ENCODE measurements around the gene VILL.

VILL gene

GRCh38 chr3:38007754-38008090 is 17.1 kb downstream of the VILL start:
- Histone ChIP-seq H3K36me3 (ENCODE audit: control insufficient read depth in 1 of 2, insufficient read depth in 2 of 2, low read depth in 1 of 2, low read length in 2 of 2) (peaks cover 54 to 58% of the 10 kb centered on the region in 2 experiments), H2BK15ac (ENCODE audit: low read depth, poor library complexity, severe bottlenecking) (no peak overlapping the region), H3K4me1 (ENCODE audit: control insufficient read depth, insufficient read depth, low read depth, low read length) (peaks cover 2% of the 10 kb centered on the region), H4K91ac (ENCODE audit: low read length) (no peak overlapping the region), H3K14ac (ENCODE audit: low read length in 2 of 2) (peak overlapping the region in 1 of 2 experiments; percentile 22), H3K4me3 (ENCODE audit: insufficient read depth in 1 of 2, low read depth in 1 of 2, low read length in 2 of 2) (no peak overlapping the region), H2AFZ (ENCODE audit: low read depth, low read length) (no peak overlapping the region), H2BK5ac (ENCODE audit: low read depth, low read length, poor library complexity, severe bottlenecking) (no peak overlapping the region), H3K27ac (ENCODE audit: low read length, poor library complexity, severe bottlenecking) (no peak overlapping the region), H3K27me3 (ENCODE audit: control insufficient read depth in 1 of 2, insufficient read depth in 1 of 2, low read length in 2 of 2) (no peaks in the 10 kb centered on the region), H3K79me1 (replicated peaks; ENCODE audit: low read length, poor library complexity, severe bottlenecking) (no peaks in the 10 kb centered on the region), H3K4ac (ENCODE audit: low read depth in 1 of 2, low read length in 2 of 2) (no peak overlapping the region), H4K8ac (ENCODE audit: low read length) (no peak overlapping the region), H3K18ac (ENCODE audit: low read depth in 1 of 2, low read length in 2 of 2) (no peak overlapping the region), H3K23ac (ENCODE audit: low read length in 2 of 2) (no peak overlapping the region), H2AK5ac (ENCODE audit: low read length, severe bottlenecking) (no peak overlapping the region), H2BK120ac (ENCODE audit: low read depth, low read length) (no peak overlapping the region), H2BK12ac (ENCODE audit: low read length in 2 of 2) (no peak overlapping the region), H3K9ac (ENCODE audit: low read length) (no peak overlapping the region), H3K9me3 (ENCODE audit: control insufficient read depth, low read length) (no peaks in the 10 kb centered on the region), H3K4me2 (ENCODE audit: low read length, poor library complexity, severe bottlenecking) (no peak overlapping the region)
- DNase-seq: no peak
- 100% methylated on average over 2 of the region's 7 CpGs for WGBS

- Histone ChIP-seq H4K91ac (ENCODE audit: low read length) (no peak overlapping the region), H3K9ac (ENCODE audit: low read length) (no peak overlapping the region), H2AK5ac (ENCODE audit: low read length, severe bottlenecking) (no peak overlapping the region), H3K18ac (ENCODE audit: low read depth in 1 of 2, low read length in 2 of 2) (no peak overlapping the region), H3K4ac (ENCODE audit: low read depth in 1 of 2, low read length in 2 of 2) (no peak overlapping the region), H3K4me1 (ENCODE audit: control insufficient read depth, insufficient read depth, low read depth, low read length) (peaks cover 2% of the 10 kb centered on the region), H4K8ac (ENCODE audit: low read length) (no peak overlapping the region), H2BK120ac (ENCODE audit: low read depth, low read length) (no peak overlapping the region), H3K14ac (ENCODE audit: low read length in 2 of 2) (no peak overlapping the region), H3K9me3 (ENCODE audit: control insufficient read depth, low read length) (no peaks in the 10 kb centered on the region), H2AFZ (ENCODE audit: low read depth, low read length) (no peak overlapping the region), H3K79me1 (replicated peaks; ENCODE audit: low read length, poor library complexity, severe bottlenecking) (no peaks in the 10 kb centered on the region), H3K36me3 (ENCODE audit: control insufficient read depth in 1 of 2, insufficient read depth in 2 of 2, low read depth in 1 of 2, low read length in 2 of 2) (peaks cover 54 to 56% of the 10 kb centered on the region in 2 experiments), H3K4me2 (ENCODE audit: low read length, poor library complexity, severe bottlenecking) (no peak overlapping the region), H2BK5ac (ENCODE audit: low read depth, low read length, poor library complexity, severe bottlenecking) (no peak overlapping the region), H3K4me3 (ENCODE audit: insufficient read depth in 1 of 2, low read depth in 1 of 2, low read length in 2 of 2) (no peak overlapping the region), H2BK15ac (ENCODE audit: low read depth, poor library complexity, severe bottlenecking) (no peak overlapping the region), H3K27ac (ENCODE audit: low read length, poor library complexity, severe bottlenecking) (no peak overlapping the region), H3K23ac (ENCODE audit: low read length in 2 of 2) (no peak overlapping the region), H2BK12ac (ENCODE audit: low read length in 2 of 2) (no peak overlapping the region), H3K27me3 (ENCODE audit: control insufficient read depth in 1 of 2, insufficient read depth in 1 of 2, low read length in 2 of 2) (no peaks in the 10 kb centered on the region)
- whole genome bisulfite sequencing: 96% methylated on average over 19 of the region's 19 CpGs
- DNase-seq: no peak
Measured at GRCh38 chr3:38008191-38008701, 17.7 kb downstream of the VILL start.

GRCh38 chr3:38008971-38009580 is 18.5 kb downstream of the VILL start:
- Histone ChIP-seq H3K4me2 (ENCODE audit: low read length, poor library complexity, severe bottlenecking) (no peak overlapping the region), H3K4me1 (ENCODE audit: control insufficient read depth, insufficient read depth, low read depth, low read length) (peaks cover 2% of the 10 kb centered on the region), H3K14ac (ENCODE audit: low read length in 2 of 2) (no peak overlapping the region), H2AFZ (ENCODE audit: low read depth, low read length) (no peak overlapping the region), H3K4me3 (ENCODE audit: insufficient read depth in 1 of 2, low read depth in 1 of 2, low read length in 2 of 2) (no peak overlapping the region), H2BK12ac (ENCODE audit: low read length in 2 of 2) (no peak overlapping the region), H3K79me1 (replicated peaks; ENCODE audit: low read length, poor library complexity, severe bottlenecking) (no peaks in the 10 kb centered on the region), H4K8ac (ENCODE audit: low read length) (no peak overlapping the region), H3K27ac (ENCODE audit: low read length, poor library complexity, severe bottlenecking) (no peak overlapping the region), H2BK5ac (ENCODE audit: low read depth, low read length, poor library complexity, severe bottlenecking) (no peak overlapping the region), H3K4ac (ENCODE audit: low read depth in 1 of 2, low read length in 2 of 2) (no peak overlapping the region), H3K9ac (ENCODE audit: low read length) (no peak overlapping the region), H2AK5ac (ENCODE audit: low read length, severe bottlenecking) (no peak overlapping the region), H2BK120ac (ENCODE audit: low read depth, low read length) (no peak overlapping the region), H3K36me3 (ENCODE audit: control insufficient read depth in 1 of 2, insufficient read depth in 2 of 2, low read depth in 1 of 2, low read length in 2 of 2) (peaks cover 54 to 63% of the 10 kb centered on the region in 2 experiments), H3K9me3 (ENCODE audit: control insufficient read depth, low read length) (no peaks in the 10 kb centered on the region), H3K23ac (ENCODE audit: low read length in 2 of 2) (no peak overlapping the region), H2BK15ac (ENCODE audit: low read depth, poor library complexity, severe bottlenecking) (no peak overlapping the region), H3K18ac (ENCODE audit: low read depth in 1 of 2, low read length in 2 of 2) (no peak overlapping the region), H3K27me3 (ENCODE audit: control insufficient read depth in 1 of 2, insufficient read depth in 1 of 2, low read length in 2 of 2) (no peaks in the 10 kb centered on the region), H4K91ac (ENCODE audit: low read length) (no peak overlapping the region)
- no peak for DNase-seq
- 97% methylated on average over 14 of the region's 16 CpGs for WGBS

- Histone ChIP-seq H3K9me3 (ENCODE audit: control insufficient read depth, low read length) (no peaks in the 10 kb centered on the region), H3K9ac (ENCODE audit: low read length) (no peak overlapping the region), H2BK120ac (ENCODE audit: low read depth, low read length) (no peak overlapping the region), H2AFZ (ENCODE audit: low read depth, low read length) (no peak overlapping the region), H4K8ac (ENCODE audit: low read length) (no peak overlapping the region), H3K4ac (ENCODE audit: low read depth in 1 of 2, low read length in 2 of 2) (no peak overlapping the region), H3K23ac (ENCODE audit: low read length in 2 of 2) (no peak overlapping the region), H3K4me2 (ENCODE audit: low read length, poor library complexity, severe bottlenecking) (no peak overlapping the region), H3K18ac (ENCODE audit: low read depth in 1 of 2, low read length in 2 of 2) (no peak overlapping the region), H3K27ac (ENCODE audit: low read length, poor library complexity, severe bottlenecking) (no peak overlapping the region), H3K27me3 (ENCODE audit: control insufficient read depth in 1 of 2, insufficient read depth in 1 of 2, low read length in 2 of 2) (no peaks in the 10 kb centered on the region), H3K4me1 (ENCODE audit: control insufficient read depth, insufficient read depth, low read depth, low read length) (no peaks in the 10 kb centered on the region), H4K91ac (ENCODE audit: low read length) (no peak overlapping the region), H2BK5ac (ENCODE audit: low read depth, low read length, poor library complexity, severe bottlenecking) (no peak overlapping the region), H2BK15ac (ENCODE audit: low read depth, poor library complexity, severe bottlenecking) (no peak overlapping the region), H2BK12ac (ENCODE audit: low read length in 2 of 2) (no peak overlapping the region), H3K79me1 (replicated peaks; ENCODE audit: low read length, poor library complexity, severe bottlenecking) (no peaks in the 10 kb centered on the region), H3K4me3 (ENCODE audit: insufficient read depth in 1 of 2, low read depth in 1 of 2, low read length in 2 of 2) (no peak overlapping the region), H3K36me3 (ENCODE audit: control insufficient read depth in 1 of 2, insufficient read depth in 2 of 2, low read depth in 1 of 2, low read length in 2 of 2) (peaks cover 54 to 70% of the 10 kb centered on the region in 2 experiments), H3K14ac (ENCODE audit: low read length in 2 of 2) (no peak overlapping the region), H2AK5ac (ENCODE audit: low read length, severe bottlenecking) (no peak overlapping the region)
- 95% methylated on average over 26 of the region's 27 CpGs for WGBS
- DNase-seq: no peak
Measured at GRCh38 chr3:38009807-38010591, 19.4 kb downstream of the VILL start.
